RWPE2 (cell line): ENCODE measurements around the gene SMIM26.

ENCODE experiments used
- ATAC-seq: fragments of 200-7000 bp; cut with Tn5 transposase; 3 replicates; pipeline ENCODE4 v1.9.1; 2021; ENCODE audit warnings: low read depth
- DNase-seq: peaks from one replicate; pipeline ENCODE4 v3.0.0-alpha.2; 2020; ENCODE audit warnings: low spot score
- H3K27ac ChIP-seq: fragments of 450-650 bp; 2 replicates; pipeline ENCODE4 v1.5.1; 2017; ENCODE audit warnings: mild to moderate bottlenecking; ENCODE audit not compliant: poor library complexity, severe bottlenecking
- H3K27me3 ChIP-seq: fragments of 250-450 bp; sonication (Bioruptor Pico); 2 replicates; pipeline ENCODE4 v1.5.1; 2021; ENCODE audit warnings: mild to moderate bottlenecking, moderate library complexity; ENCODE audit not compliant: insufficient read depth, poor library complexity, severe bottlenecking
- H3K36me3 ChIP-seq: fragments of 250-450 bp; sonication (Bioruptor Pico); 2 replicates; pipeline ENCODE4 v1.5.1; 2020; ENCODE audit warnings: low read depth, mild to moderate bottlenecking, moderate library complexity
- H3K4me1 ChIP-seq: fragments of 250-450 bp; sonication (Bioruptor Pico); 2 replicates; pipeline ENCODE4 v1.5.1; 2021; ENCODE audit warnings: mild to moderate bottlenecking, moderate library complexity; ENCODE audit not compliant: insufficient read depth, poor library complexity, severe bottlenecking
- H3K4me3 ChIP-seq: fragments of 250-450 bp; sonication (Bioruptor Pico); 2 replicates; pipeline ENCODE4 v1.5.1; 2021; ENCODE audit warnings: mild to moderate bottlenecking, moderate library complexity; ENCODE audit not compliant: severe bottlenecking
- H3K9me3 ChIP-seq: fragments of 250-450 bp; sonication (Bioruptor Pico); 2 replicates; pipeline ENCODE4 v1.5.1; 2021; ENCODE audit warnings: mild to moderate bottlenecking, moderate library complexity; ENCODE audit not compliant: severe bottlenecking
- TF ChIP-seq, protein P1 (sequence below): fragments of 450-650 bp; IDR thresholded peaks from one replicate; pipeline ENCODE4 v1.5.1; 2017; ENCODE audit warnings: mild to moderate bottlenecking, moderate library complexity; ENCODE audit not compliant: poor library complexity, severe bottlenecking

The SMIM26 gene

GRCh38 chr20:18548465-18548864 lies 18.8 kb upstream of the SMIM26 start:
- Histone ChIP-seq H3K36me3 (peaks cover 96% of the 10 kb centered on the region), H3K4me3 (no peak overlapping the region), H3K27ac (no peak overlapping the region), H3K27me3 (no peaks in the 10 kb centered on the region), H3K9me3 (no peaks in the 10 kb centered on the region), H3K4me1 (no peaks in the 10 kb centered on the region)
- DNase-seq, result no peak
- no peak for ATAC-seq
- TF ChIP-seq, protein P1, sequence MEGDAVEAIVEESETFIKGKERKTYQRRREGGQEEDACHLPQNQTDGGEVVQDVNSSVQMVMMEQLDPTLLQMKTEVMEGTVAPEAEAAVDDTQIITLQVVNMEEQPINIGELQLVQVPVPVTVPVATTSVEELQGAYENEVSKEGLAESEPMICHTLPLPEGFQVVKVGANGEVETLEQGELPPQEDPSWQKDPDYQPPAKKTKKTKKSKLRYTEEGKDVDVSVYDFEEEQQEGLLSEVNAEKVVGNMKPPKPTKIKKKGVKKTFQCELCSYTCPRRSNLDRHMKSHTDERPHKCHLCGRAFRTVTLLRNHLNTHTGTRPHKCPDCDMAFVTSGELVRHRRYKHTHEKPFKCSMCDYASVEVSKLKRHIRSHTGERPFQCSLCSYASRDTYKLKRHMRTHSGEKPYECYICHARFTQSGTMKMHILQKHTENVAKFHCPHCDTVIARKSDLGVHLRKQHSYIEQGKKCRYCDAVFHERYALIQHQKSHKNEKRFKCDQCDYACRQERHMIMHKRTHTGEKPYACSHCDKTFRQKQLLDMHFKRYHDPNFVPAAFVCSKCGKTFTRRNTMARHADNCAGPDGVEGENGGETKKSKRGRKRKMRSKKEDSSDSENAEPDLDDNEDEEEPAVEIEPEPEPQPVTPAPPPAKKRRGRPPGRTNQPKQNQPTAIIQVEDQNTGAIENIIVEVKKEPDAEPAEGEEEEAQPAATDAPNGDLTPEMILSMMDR, result no peak

DNA sequence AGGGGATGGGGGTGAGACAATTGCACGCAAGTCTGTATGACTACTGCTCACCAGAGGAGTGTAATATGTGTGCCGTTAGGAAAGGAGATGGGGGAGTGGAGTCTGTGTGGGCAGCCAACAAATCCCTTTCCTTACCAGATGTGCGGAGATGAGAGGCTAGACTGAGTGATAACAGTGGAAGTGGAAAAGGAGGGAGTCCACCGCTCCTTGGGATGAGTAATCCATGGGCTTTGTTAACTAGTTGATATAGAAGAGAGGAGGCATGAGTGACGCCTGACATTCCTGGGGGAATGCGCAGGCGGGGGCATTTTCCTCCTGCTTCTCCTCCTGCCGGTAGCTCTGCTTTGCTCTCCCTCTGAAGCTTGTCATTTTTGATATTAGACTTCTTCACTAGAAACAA lies 13.5 kb upstream of the SMIM26 start:
- H3K27ac ChIP-seq, result no peak overlapping the region
- TF ChIP-seq, protein P1, result no peak
- DNase-seq (no peak), ATAC-seq (no peak)
- no peaks in the 10 kb centered on the region for H3K27me3 ChIP-seq
- no peaks in the 10 kb centered on the region for H3K4me1 ChIP-seq
- peaks cover 94% of the 10 kb centered on the region for H3K36me3 ChIP-seq
- no peaks in the 10 kb centered on the region for H3K9me3 ChIP-seq
- no peak overlapping the region for H3K4me3 ChIP-seq

DNA sequence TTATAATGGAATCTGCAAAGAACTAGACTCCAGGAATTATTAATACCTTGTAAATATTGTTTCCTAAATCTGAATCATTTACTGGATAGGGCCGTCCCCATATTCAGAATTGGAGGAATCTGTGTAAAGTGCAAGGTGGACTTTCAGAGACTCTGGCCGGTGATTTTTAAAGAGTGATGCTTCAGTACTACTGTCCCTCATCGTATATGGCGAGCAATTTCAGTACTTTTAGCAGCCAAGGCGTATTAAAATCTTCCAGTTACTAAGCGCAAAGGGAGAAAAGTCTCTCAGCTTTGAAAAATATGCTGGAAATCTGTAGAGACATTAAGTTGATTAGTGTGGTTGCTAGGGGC lies 483 bp downstream of the SMIM26 start:
- peaks cover 6% of the 10 kb centered on the region for H3K4me1 ChIP-seq
- no peaks in the 10 kb centered on the region for H3K9me3 ChIP-seq
- DNase-seq, result no peak
- H3K4me3 ChIP-seq, result peak overlapping the region; percentile 65
- H3K27me3 ChIP-seq, result no peaks in the 10 kb centered on the region
- peaks cover 15% of the 10 kb centered on the region for H3K36me3 ChIP-seq
- TF ChIP-seq, protein P1, result no peak
- peak overlapping the region; percentile 54 for H3K27ac ChIP-seq
- peak; percentile 17 for ATAC-seq

- Histone ChIP-seq H3K36me3 (peaks cover 13% of the 10 kb centered on the region), H3K27me3 (no peaks in the 10 kb centered on the region), H3K4me1 (peaks cover 6% of the 10 kb centered on the region), H3K27ac (no peak overlapping the region), H3K4me3 (no peak overlapping the region), H3K9me3 (no peaks in the 10 kb centered on the region)
- ATAC-seq (no peak), DNase-seq (no peak)
- TF ChIP-seq, protein P1, result no peak
Observed at GRCh38 chr20:18571009-18571408, 3.8 kb downstream of the SMIM26 start.

GRCh38 chr20:18571578-18571977 lies 4.3 kb downstream of the SMIM26 start:
- DNase-seq (no peak), ATAC-seq (no peak)
- H3K27me3 ChIP-seq, result no peaks in the 10 kb centered on the region
- no peak overlapping the region for H3K4me3 ChIP-seq
- H3K4me1 ChIP-seq, result peaks cover under 1% of the 10 kb centered on the region
- no peak overlapping the region for H3K27ac ChIP-seq
- peaks cover 13% of the 10 kb centered on the region for H3K36me3 ChIP-seq
- no peaks in the 10 kb centered on the region for H3K9me3 ChIP-seq
- TF ChIP-seq, protein P1, result no peak
